GM12865 (cell line): ENCODE measurements around the gene TMEM132C.

Experiments used
- DNase-seq: peaks from one replicate; pipeline ENCODE4 v3.0.0; 2010; ENCODE audit warnings: low read depth
- H3K4me3 ChIP-seq: 2 replicates; pipeline ENCODE4 v1.5.1; 2011; ENCODE audit warnings: mild to moderate bottlenecking, low read depth, low read length, control low read depth
- CTCF ChIP-seq: IDR thresholded peaks from 2 replicates; pipeline ENCODE4 v1.5.1; 2011; ENCODE audit warnings: low read length, control low read depth, low read depth, inconsistent platforms; ENCODE audit not compliant: insufficient read depth; ENCODE audit errors: missing control alignments

TMEM132C gene

GRCh38 chr12:128286970-128287369 lies 20.0 kb downstream of the TMEM132C start:
- no peak for DNase-seq
- TF ChIP-seq CTCF = no peak
- no peak overlapping the region for H3K4me3 ChIP-seq

- DNase-seq = no peak
- TF ChIP-seq CTCF = no peak
- H3K4me3 ChIP-seq = no peak overlapping the region
These were observed 21.4 kb downstream of the TMEM132C start for GRCh38 chr12:128288357-128288756.

- TF ChIP-seq CTCF = no peak
- DNase-seq = no peak
- H3K4me3 ChIP-seq = no peak overlapping the region
These were observed 21.9 kb downstream of the TMEM132C start for GRCh38 chr12:128288896-128289295.

- H3K4me3 ChIP-seq = no peak overlapping the region
- TF ChIP-seq CTCF = no peak
- no peak for DNase-seq
These were observed 24.0 kb downstream of the TMEM132C start for GRCh38 chr12:128290938-128291337.

GRCh38 chr12:128298091-128298748 lies 31.2 kb downstream of the TMEM132C start:
- H3K4me3 ChIP-seq = no peak overlapping the region
- DNase-seq = no peak
- no peak for TF ChIP-seq CTCF

- TF ChIP-seq CTCF = no peak
- H3K4me3 ChIP-seq = no peak overlapping the region
- no peak for DNase-seq
These were observed 38.4 kb downstream of the TMEM132C start for GRCh38 chr12:128305336-128305892.

- DNase-seq = no peak
- no peak for TF ChIP-seq CTCF
- H3K4me3 ChIP-seq = no peak overlapping the region
These were observed 40.8 kb downstream of the TMEM132C start for GRCh38 chr12:128307791-128308190.
